Upper lobe of left lung (tissue), 6 donors: ENCODE measurements around the gene TMEM200B. TPM values are rescaled to one million over a fixed set of nuclear protein-coding genes. Genes with fewer than 3 reads are reported as not detected.

Experiments
- ATAC-seq, 2 donors: fragments of 200-7000 bp; cut with Tn5 transposase; one replicate each; pipeline ENCODE4 v1.9.1; 2022; ENCODE audit warnings: mild to moderate bottlenecking in 2 of 2, moderate library complexity in 2 of 2; ENCODE audit not compliant: low FRiP score in 2 of 2
- DNase-seq, 2 donors: peaks; one replicate each; pipeline ENCODE4 v3.0.0-alpha.2; 2019 to 2020
- H3K27ac ChIP-seq, 4 donors: fragments of 200-600 bp; sonication (generic); one replicate each; pipeline ENCODE4 v1.5.1; 2016 to 2019
- H3K27me3 ChIP-seq, 4 donors: fragments of 200-600 bp; sonication (generic); one replicate each; pipeline ENCODE4 v1.5.1; 2017 to 2019
- H3K36me3 ChIP-seq, 4 donors: fragments of 200-600 bp; sonication (generic); one replicate each; pipeline ENCODE4 v1.5.1; 2016 to 2019
- H3K4me1 ChIP-seq, 4 donors: fragments of 200-600 bp; sonication (generic); one replicate each; pipeline ENCODE4 v1.5.1; 2018 to 2019
- H3K4me3 ChIP-seq, 4 donors: fragments of 200-600 bp; sonication (generic); one replicate each; pipeline ENCODE4 v1.5.1; 2017 to 2019; ENCODE audit warnings: mild to moderate bottlenecking in 2 of 4, moderate library complexity in 1 of 4
- H3K9me3 ChIP-seq, 4 donors: fragments of 200-600 bp; sonication (generic); one replicate each; pipeline ENCODE4 v1.5.1; 2018 to 2019
- EP300 ChIP-seq, 4 donors: sonication (generic); formaldehyde crosslinking; IDR thresholded peaks; one replicate each; pipeline ENCODE4 v1.5.1; 2017; ENCODE audit warnings: antibody characterized with exemption in 4 of 4, control low read depth in 2 of 4
- POLR2A ChIP-seq, 4 donors: fragments of 450-650 bp; IDR thresholded peaks; one replicate each; pipeline ENCODE4 v1.5.1; 2016 to 2017; ENCODE audit warnings: antibody characterized with exemption in 4 of 4, mild to moderate bottlenecking in 2 of 4
- POLR2AphosphoS5 ChIP-seq, 2 donors: sonication (generic); formaldehyde crosslinking; IDR thresholded peaks; one replicate each; pipeline ENCODE4 v1.5.1; 2017; ENCODE audit warnings: antibody characterized with exemption in 2 of 2
- WGBS, 2 donors: methylation state at CpG; one replicate each; pipeline ENCODE4 v1.1.5; 2017 to 2018; 5-methylcytosine and 5-hydroxymethylcytosine counted together
- total RNA-seq, 6 donors: library from RNA; depleted of rRNA in 4 of 6; stranded (reverse); fragments of >200 nt in 4 of 6; gene quantifications; one replicate each; pipeline versions ENCODE4 v1.1.0 to v1.2.1, GENCODE V29; 2016 to 2021
- TF ChIP-seq, protein P1 (sequence below), 6 experiments: fragments of 450-650 bp in 4 of 6; fragments of 200-600 bp in 2 of 6; sonication (generic) in 2 of 6; IDR thresholded peaks; one replicate each; pipeline ENCODE4 v1.5.1; 2016 to 2019; ENCODE audit warnings: antibody characterized with exemption in 6 of 6
- donor health status: DM: no; HTN: no; CAD: no; lungs with moderate emphysema.
- donor health status: DM: no; HTN: yes; CAD: no; lungs with severe emphysema.

Gene TMEM200B
- total RNA-seq, 6 donors from 2014 or later: 2.1 to 6.6 (median 3.5) TPM

DNA sequence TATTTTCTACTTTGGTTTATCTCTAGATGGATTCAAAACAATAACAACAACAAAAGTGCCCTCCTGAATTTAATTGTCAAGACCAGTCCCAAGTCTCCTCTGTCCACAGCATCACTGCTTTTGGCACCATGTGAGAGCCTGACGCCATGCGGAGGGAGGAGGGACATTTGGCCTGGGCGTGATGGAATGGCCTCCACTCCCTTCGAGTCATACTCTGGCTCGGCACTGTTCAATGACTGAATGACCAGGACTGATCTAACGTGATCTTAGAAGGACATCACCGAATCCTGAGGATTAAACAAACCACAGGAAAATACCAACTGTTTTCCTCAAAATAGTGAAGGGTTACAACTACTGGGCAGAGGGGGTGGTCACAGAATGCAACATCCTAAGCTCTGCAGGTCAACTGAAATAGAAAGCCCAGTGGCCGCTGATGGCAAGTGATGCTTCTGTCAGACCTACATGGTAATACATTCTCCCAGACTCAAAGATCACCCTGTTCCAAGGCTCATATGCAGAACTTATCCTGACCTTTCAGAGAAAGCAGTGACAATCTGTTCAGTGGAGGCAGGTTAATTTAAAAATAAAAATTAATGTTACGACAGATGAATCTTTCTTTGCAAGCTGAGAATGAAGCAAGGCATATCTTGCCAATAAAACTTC lies 38.9 kb upstream of the TMEM200B start:
- TF ChIP-seq EP300 (IDR thresholded peaks at IDR 0.05): no peak
- TF ChIP-seq, protein P1, sequence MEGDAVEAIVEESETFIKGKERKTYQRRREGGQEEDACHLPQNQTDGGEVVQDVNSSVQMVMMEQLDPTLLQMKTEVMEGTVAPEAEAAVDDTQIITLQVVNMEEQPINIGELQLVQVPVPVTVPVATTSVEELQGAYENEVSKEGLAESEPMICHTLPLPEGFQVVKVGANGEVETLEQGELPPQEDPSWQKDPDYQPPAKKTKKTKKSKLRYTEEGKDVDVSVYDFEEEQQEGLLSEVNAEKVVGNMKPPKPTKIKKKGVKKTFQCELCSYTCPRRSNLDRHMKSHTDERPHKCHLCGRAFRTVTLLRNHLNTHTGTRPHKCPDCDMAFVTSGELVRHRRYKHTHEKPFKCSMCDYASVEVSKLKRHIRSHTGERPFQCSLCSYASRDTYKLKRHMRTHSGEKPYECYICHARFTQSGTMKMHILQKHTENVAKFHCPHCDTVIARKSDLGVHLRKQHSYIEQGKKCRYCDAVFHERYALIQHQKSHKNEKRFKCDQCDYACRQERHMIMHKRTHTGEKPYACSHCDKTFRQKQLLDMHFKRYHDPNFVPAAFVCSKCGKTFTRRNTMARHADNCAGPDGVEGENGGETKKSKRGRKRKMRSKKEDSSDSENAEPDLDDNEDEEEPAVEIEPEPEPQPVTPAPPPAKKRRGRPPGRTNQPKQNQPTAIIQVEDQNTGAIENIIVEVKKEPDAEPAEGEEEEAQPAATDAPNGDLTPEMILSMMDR (IDR thresholded peaks at IDR 0.05): no peak
- TF ChIP-seq POLR2A (IDR thresholded peaks at IDR 0.05): no peak
- no peak for TF ChIP-seq POLR2AphosphoS5 (IDR thresholded peaks at IDR 0.05)
- H3K4me3 ChIP-seq: no peak overlapping the region
- ATAC-seq: peak in 1 of 2 donors; percentile 92
- DNase-seq: no peak
- peak overlapping the region in 1 of 4 donors; percentile 1 for H3K27ac ChIP-seq
- 85 to 92% methylated on average over 9 of the region's 9 CpGs for WGBS, 2 donors
- H3K36me3 ChIP-seq: peaks cover 4 to 68% (median 41%) of the 10 kb centered on the region in 4 donors
- peaks cover 17 to 54% (median 34%) of the 10 kb centered on the region in 4 donors for H3K4me1 ChIP-seq
- H3K9me3 ChIP-seq: no peaks in the 10 kb centered on the region
- no peaks in the 10 kb centered on the region for H3K27me3 ChIP-seq

DNA sequence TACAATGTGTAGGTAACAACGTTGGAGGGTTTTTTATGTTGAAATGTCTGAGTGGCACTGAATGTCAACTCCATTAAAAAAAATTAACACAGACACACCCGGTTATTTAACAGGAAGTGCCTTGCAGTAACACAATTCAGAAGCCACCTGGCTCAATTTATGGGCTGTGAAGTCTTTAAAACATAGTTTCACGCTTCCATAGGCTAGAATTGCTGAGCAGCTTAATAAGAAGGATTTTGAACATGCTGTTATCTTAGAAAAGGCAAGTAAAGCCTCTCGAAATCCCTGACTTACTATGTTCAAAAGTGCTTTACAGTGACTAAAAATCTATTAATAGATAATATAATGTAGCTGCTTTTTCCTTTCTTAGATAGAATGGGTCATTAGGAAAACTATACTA lies 38.3 kb upstream of the TMEM200B start:
- DNase-seq (no peak), ATAC-seq (no peak)
- whole genome bisulfite sequencing, 2 donors: 42 to 49% methylated on average over 4 of the region's 4 CpGs
- Histone ChIP-seq H3K4me1 (peaks cover 22 to 54% (median 38%) of the 10 kb centered on the region in 4 donors), H3K9me3 (no peaks in the 10 kb centered on the region), H3K27ac (peak overlapping the region in 2 of 4 donors; percentile 1 to 20), H3K36me3 (peaks cover 4 to 68% (median 40%) of the 10 kb centered on the region in 4 donors), H3K27me3 (no peaks in the 10 kb centered on the region), H3K4me3 (no peak overlapping the region)
- no peak for TF ChIP-seq POLR2A (IDR thresholded peaks at IDR 0.05)
- no peak for TF ChIP-seq POLR2AphosphoS5 (IDR thresholded peaks at IDR 0.05)
- TF ChIP-seq, protein P1 (IDR thresholded peaks at IDR 0.05): no peak
- TF ChIP-seq EP300 (IDR thresholded peaks at IDR 0.05): no peak

DNA sequence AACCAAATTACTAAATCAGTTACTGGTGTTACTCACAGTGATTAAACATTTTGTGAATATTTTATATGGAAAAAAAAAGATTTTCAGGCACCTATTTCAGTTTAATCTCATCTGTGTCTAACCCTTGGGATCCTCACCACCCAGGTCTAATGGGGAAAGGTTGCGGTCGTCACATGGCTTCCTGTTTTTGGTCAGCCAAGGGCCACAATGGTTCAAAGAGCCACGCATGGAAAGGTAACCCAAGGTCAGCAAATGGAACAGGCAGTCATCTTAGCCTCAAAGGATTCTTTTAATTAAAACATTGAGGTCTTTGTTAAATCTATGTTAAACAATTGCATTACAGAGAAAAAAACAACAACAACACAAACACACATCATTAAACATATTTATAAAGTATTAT lies 36.1 kb upstream of the TMEM200B start:
- H3K9me3 ChIP-seq: no peaks in the 10 kb centered on the region
- no peak overlapping the region for H3K27ac ChIP-seq
- TF ChIP-seq POLR2AphosphoS5 (IDR thresholded peaks at IDR 0.05): no peak
- TF ChIP-seq EP300 (IDR thresholded peaks at IDR 0.05): no peak
- no peak for TF ChIP-seq POLR2A (IDR thresholded peaks at IDR 0.05)
- TF ChIP-seq, protein P1 (IDR thresholded peaks at IDR 0.05): no peak
- WGBS, 2 donors: 51 to 65% methylated on average over 3 of the region's 3 CpGs
- no peak for ATAC-seq
- DNase-seq: no peak
- peaks cover 24 to 49% (median 39%) of the 10 kb centered on the region in 4 donors for H3K4me1 ChIP-seq
- peaks cover 0 to 69% (median 34%) of the 10 kb centered on the region in 4 donors for H3K36me3 ChIP-seq
- H3K27me3 ChIP-seq: no peaks in the 10 kb centered on the region
- H3K4me3 ChIP-seq: no peak overlapping the region

DNA sequence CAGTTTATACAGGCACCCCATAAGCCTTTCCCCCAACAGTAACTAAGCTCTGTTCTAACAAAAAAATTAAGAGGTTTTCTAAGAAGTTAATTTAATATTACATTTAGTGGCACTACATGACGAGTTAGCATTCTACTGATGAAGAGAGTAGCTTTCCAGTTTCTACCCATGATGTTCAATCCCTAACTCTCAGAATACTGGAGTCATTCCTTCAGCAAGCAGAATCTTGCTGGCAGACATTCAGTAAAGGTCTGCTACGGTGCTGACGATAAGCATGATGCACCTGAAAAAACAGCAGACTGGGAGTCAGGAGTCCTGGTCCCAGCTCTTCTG lies 33.5 kb upstream of the TMEM200B start:
- Histone ChIP-seq H3K27ac (peak overlapping the region in 2 of 4 donors; percentile 4 to 68), H3K4me3 (no peak overlapping the region), H3K9me3 (no peaks in the 10 kb centered on the region), H3K4me1 (peaks cover 16 to 38% (median 34%) of the 10 kb centered on the region in 4 donors), H3K27me3 (no peaks in the 10 kb centered on the region), H3K36me3 (peaks cover 22 to 85% (median 57%) of the 10 kb centered on the region in 4 donors)
- 86 to 92% methylated on average over 3 of the region's 3 CpGs for WGBS, 2 donors
- TF ChIP-seq POLR2AphosphoS5 (IDR thresholded peaks at IDR 0.05) (no peak), EP300 (IDR thresholded peaks at IDR 0.05) (no peak), POLR2A (IDR thresholded peaks at IDR 0.05) (no peak)
- TF ChIP-seq, protein P1 (IDR thresholded peaks at IDR 0.05): no peak
- no peak for DNase-seq
- no peak for ATAC-seq
